Thyroid gland (tissue), 4 donors: ENCODE data around the gene WDR74. TPM values are rescaled to one million over a fixed set of nuclear protein-coding genes. Genes with fewer than 3 reads are reported as not detected.
"Not testable (repeated sequence)": the region's sequence is repeated elsewhere in the genome, so short reads cannot be mapped to it uniquely, and the experiment has no call there.

ENCODE experiments used
- DNase-seq, 2 donors: peaks; one replicate each; pipeline ENCODE4 v3.0.0-alpha.2; 2019
- H3K27ac ChIP-seq, 3 donors: fragments of 200-600 bp; sonication (generic); 1 replicate in 2 of 3; 2 replicates in 1 of 3; pipeline ENCODE4 v1.5.1; 2016 to 2019; ENCODE audit warnings: mild to moderate bottlenecking in 1 of 3, moderate library complexity in 1 of 3
- H3K27me3 ChIP-seq: fragments of 200-600 bp; sonication (generic); one replicate; pipeline ENCODE4 v1.5.1; 2019
- H3K36me3 ChIP-seq, 2 donors: fragments of 200-600 bp; sonication (generic); one replicate each; pipeline ENCODE4 v1.5.1; 2016 to 2019
- H3K4me1 ChIP-seq, 2 donors: fragments of 200-600 bp; sonication (generic); one replicate each; pipeline ENCODE4 v1.5.1; 2017 to 2019
- H3K4me3 ChIP-seq, 3 donors: fragments of 200-600 bp; sonication (generic); replicated peaks in 1 of 3; 1 replicate in 2 of 3; 2 replicates in 1 of 3; pipeline ENCODE4 v1.5.1; 2016; ENCODE audit warnings: mild to moderate bottlenecking in 1 of 3
- H3K9me3 ChIP-seq: fragments of 200-600 bp; sonication (generic); one replicate; pipeline ENCODE4 v1.5.1; 2017
- POLR2A ChIP-seq, 2 donors: fragments of 450-650 bp; IDR thresholded peaks; one replicate each; pipeline ENCODE4 v1.6.1; 2017; ENCODE audit warnings: antibody characterized with exemption in 2 of 2, mild to moderate bottlenecking in 2 of 2, moderate library complexity in 1 of 2
- WGBS, 2 donors: methylation state at CpG; one replicate each; pipeline ENCODE4 v1.1.5; 2017; 5-methylcytosine and 5-hydroxymethylcytosine counted together
- intact Hi-C: fragments of 100-400 bp; cut with DNase I; formaldehyde crosslinking; loops from one replicate; pipeline ENCODE4 v1.15.1; 2023
- total RNA-seq, 4 donors: library from RNA; depleted of rRNA; stranded (reverse); fragments of >200 nt; gene quantifications; one replicate each; pipeline ENCODE4 v1.2.3, GENCODE V29; 2016
- TF ChIP-seq, protein P1 (sequence below), 6 experiments: fragments of 200-600 bp in 3 of 6; fragments of 450-650 bp in 3 of 6; sonication (generic) in 3 of 6; IDR thresholded peaks; one replicate each; pipeline ENCODE4 v1.5.1; 2016 to 2019; ENCODE audit warnings: antibody characterized with exemption in 6 of 6, mild to moderate bottlenecking in 2 of 6, inconsistent platforms in 1 of 6, moderate library complexity in 1 of 6

The WDR74 gene
- total RNA-seq, 4 donors from 2014 or later = 25.2 to 76.1 (median 33.6) TPM

DNA sequence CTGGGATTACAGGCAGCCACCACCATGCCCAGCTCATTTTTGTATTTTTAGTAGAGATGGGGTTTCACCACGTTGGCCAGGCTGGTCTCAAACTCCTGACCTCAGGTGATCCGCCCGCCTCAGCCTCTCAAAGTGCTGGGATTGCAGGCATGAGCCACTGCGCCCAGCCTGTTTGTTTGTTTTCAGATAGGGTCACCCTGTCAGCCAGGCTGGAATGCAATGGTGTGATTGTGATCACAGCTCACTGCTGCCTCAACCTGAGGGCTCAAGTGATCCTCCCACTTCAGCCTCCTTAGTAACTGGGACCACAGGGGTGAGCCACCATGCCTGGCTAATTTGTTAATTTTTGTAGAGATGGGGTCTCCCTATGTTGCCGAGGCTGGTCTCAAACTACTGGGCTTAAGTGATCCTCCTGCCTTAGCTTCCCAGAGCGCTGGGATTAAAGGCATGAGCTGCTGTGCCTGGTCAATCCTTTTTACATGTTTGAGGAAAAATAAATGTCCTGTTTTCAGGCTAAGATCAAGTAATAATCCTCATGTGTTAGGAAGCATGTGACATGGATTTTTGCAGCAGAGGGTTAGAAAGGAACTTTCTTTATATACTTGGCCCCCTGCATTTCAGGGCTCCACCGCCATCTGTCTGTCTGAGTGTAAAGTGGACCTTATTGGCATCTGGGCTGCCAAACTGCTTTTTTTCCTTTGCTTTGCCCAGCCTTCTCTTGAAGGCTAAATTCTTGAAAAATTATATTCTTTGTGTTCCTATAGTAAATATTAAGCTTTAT lies 36.5 kb upstream of the WDR74 start:
- 84 to 89% methylated on average over 5 to 7 of the region's 7 CpGs for WGBS, 2 donors
- TF ChIP-seq, protein P1, sequence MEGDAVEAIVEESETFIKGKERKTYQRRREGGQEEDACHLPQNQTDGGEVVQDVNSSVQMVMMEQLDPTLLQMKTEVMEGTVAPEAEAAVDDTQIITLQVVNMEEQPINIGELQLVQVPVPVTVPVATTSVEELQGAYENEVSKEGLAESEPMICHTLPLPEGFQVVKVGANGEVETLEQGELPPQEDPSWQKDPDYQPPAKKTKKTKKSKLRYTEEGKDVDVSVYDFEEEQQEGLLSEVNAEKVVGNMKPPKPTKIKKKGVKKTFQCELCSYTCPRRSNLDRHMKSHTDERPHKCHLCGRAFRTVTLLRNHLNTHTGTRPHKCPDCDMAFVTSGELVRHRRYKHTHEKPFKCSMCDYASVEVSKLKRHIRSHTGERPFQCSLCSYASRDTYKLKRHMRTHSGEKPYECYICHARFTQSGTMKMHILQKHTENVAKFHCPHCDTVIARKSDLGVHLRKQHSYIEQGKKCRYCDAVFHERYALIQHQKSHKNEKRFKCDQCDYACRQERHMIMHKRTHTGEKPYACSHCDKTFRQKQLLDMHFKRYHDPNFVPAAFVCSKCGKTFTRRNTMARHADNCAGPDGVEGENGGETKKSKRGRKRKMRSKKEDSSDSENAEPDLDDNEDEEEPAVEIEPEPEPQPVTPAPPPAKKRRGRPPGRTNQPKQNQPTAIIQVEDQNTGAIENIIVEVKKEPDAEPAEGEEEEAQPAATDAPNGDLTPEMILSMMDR (IDR thresholded peaks at IDR 0.05) = no peak
- no peak for TF ChIP-seq POLR2A (IDR thresholded peaks at IDR 0.05)
- Histone ChIP-seq H3K4me1 (peaks cover 17 to 19% of the 10 kb centered on the region in 2 donors), H3K27ac (no peak overlapping the region), H3K9me3 (no peaks in the 10 kb centered on the region), H3K4me3 (no peak overlapping the region), H3K36me3 (no peaks in the 10 kb centered on the region), H3K27me3 (no peaks in the 10 kb centered on the region)
- intact Hi-C loops = no loop called here
- no peak for DNase-seq

- H3K9me3 ChIP-seq = no peaks in the 10 kb centered on the region
- H3K27ac ChIP-seq = no peak overlapping the region
- no peaks in the 10 kb centered on the region for H3K27me3 ChIP-seq
- 92 to 97% methylated on average over 7 of the region's 7 CpGs for WGBS, 2 donors
- H3K36me3 ChIP-seq = no peaks in the 10 kb centered on the region
- H3K4me3 ChIP-seq = no peak overlapping the region
- peaks cover 13 to 15% of the 10 kb centered on the region in 2 donors for H3K4me1 ChIP-seq
- TF ChIP-seq, protein P1 (IDR thresholded peaks at IDR 0.05) = no peak
- intact Hi-C loops = no loop called here
- DNase-seq = no peak
Measured at GRCh38 chr11:62874851-62875250, 35.5 kb upstream of the WDR74 start.

GRCh38 chr11:62865635-62866034 lies 26.2 kb upstream of the WDR74 start:
- no peak for DNase-seq
- no peak overlapping the region for H3K27ac ChIP-seq
- H3K27me3 ChIP-seq = no peaks in the 10 kb centered on the region
- TF ChIP-seq, protein P1 (IDR thresholded peaks at IDR 0.05) = no peak
- TF ChIP-seq POLR2A (IDR thresholded peaks at IDR 0.05) = no peak
- H3K9me3 ChIP-seq = no peaks in the 10 kb centered on the region
- 87 to 91% methylated on average over 6 of the region's 6 CpGs for WGBS, 2 donors
- H3K4me1 ChIP-seq = no peaks in the 10 kb centered on the region
- H3K4me3 ChIP-seq = no peak overlapping the region
- intact Hi-C loops = loop anchor here (10.0 kb wide), 1 partner anchor 471 kb away; no protein-coding TSS in a partner anchor
- no peaks in the 10 kb centered on the region for H3K36me3 ChIP-seq

DNA sequence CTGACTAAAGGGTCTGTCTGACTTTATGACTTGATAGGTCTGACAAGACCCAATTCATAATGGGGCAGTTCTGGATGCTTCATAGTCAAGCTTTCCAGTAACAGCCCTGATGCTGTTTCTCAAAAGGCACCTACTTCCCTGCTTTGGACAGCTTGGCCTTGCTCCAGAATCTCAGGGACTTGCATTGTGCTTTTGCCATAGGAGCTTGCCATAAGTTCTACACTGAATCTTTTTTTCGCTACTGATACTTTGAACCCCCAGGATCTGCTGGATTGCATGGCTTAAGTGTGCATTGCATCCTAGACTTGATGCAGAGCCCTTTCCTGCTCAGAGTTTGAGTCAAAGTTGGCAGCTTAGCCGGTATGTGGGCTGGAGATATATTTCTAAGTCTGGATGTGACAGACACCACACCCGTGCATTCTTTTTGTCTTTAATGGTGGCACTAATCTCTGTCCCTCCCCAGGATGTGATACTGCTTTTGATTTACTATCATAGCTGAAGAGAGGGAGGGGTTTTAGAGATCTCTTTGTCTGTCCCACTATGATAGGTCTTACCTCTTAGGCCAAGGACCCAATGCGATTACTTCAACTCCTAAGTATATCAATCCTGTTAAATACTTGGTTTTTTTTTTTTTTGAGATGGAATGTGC lies 24.4 kb upstream of the WDR74 start:
- Histone ChIP-seq H3K36me3 (no peaks in the 10 kb centered on the region), H3K4me1 (no peaks in the 10 kb centered on the region), H3K9me3 (no peaks in the 10 kb centered on the region), H3K27ac (no peak overlapping the region), H3K4me3 (no peak overlapping the region), H3K27me3 (no peaks in the 10 kb centered on the region)
- WGBS, 2 donors = 75 to 87% methylated on average over 4 of the region's 4 CpGs
- DNase-seq = no peak
- intact Hi-C loops = loop anchor here (5.0 to 10.0 kb wide), 2 partner anchors 77 to 469 kb away; partner anchors contain the start of gene TMEM179B
- TF ChIP-seq, protein P1 (IDR thresholded peaks at IDR 0.05) = no peak
- TF ChIP-seq POLR2A (IDR thresholded peaks at IDR 0.05) = no peak

DNA sequence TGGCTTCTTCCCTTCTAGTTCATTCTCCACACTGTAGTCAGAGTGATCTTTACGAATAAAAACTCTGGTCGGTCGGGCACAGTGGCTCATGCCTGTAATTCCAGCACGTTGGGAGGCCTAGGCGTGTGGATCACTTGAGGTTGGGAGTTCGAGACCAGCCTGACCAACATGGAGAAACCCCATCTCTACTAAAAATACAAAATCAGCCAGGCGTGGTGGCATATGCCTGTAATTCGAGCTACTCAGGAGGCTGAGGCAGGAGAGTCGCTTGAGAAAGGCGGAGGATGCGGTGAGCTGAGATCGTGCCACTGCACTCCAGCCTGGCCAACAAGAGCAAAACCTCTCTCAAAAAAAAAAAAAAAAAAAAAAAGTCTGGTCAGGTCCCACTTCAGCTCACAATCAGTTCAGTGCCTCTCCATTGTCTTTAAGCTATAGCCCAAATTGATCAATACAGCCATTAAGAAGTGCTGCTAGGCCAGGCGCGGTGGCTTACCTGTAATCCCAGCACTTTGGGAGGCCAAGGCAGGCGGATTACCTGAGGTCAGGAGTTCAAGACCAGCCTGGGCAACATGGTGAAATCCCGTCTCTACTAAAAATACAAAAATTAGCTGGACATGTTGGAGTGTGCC lies 22.3 kb upstream of the WDR74 start:
- intact Hi-C loops = loop anchor here (5.0 to 10.0 kb wide), 2 partner anchors 74 to 467 kb away; partner anchors contain the start of gene TMEM179B
- not testable (repeated sequence) for H3K27me3 ChIP-seq, H3K27ac ChIP-seq, H3K4me1 ChIP-seq, H3K36me3 ChIP-seq, DNase-seq, H3K4me3 ChIP-seq, H3K9me3 ChIP-seq
- WGBS, 2 donors = 76 to 83% methylated on average over 16 of the region's 16 CpGs
